AG04449 (cell line): ENCODE measurements around the gene C4BPB.

Source experiments
- CTCF ChIA-PET: fragments of 350-600 bp; formaldehyde crosslinking; extraction: SDS; loops from one replicate; lab custom pipeline; 2021; ENCODE audit warnings: antibody characterized with exemption; lab: Yijun Ruan, JAX
- POLR2A ChIA-PET: fragments of 400-600, 350-600 bp; formaldehyde crosslinking; extraction: SDS; loops from one replicate; lab custom pipeline; 2020; ENCODE audit warnings: antibody characterized with exemption, inconsistent platforms; lab: Yijun Ruan, JAX
- DNase-seq: peaks from one replicate; pipeline ENCODE4 v3.0.0-alpha.2; 2010; ENCODE audit warnings: low read depth, low spot score
- H3K4me3 ChIP-seq: 2 replicates; pipeline ENCODE4 v1.5.1; 2011; ENCODE audit warnings: low read depth, mild to moderate bottlenecking, control low read depth, low read length
- CTCF ChIP-seq: IDR thresholded peaks from one replicate; pipeline ENCODE4 v1.5.1; 2011; ENCODE audit warnings: mild to moderate bottlenecking, moderate library complexity, low read length, control low read depth, inconsistent platforms; ENCODE audit not compliant: insufficient read depth; ENCODE audit errors: missing control alignments

C4BPB gene

GRCh38 chr1:207145401-207146058 is 56.9 kb downstream of the C4BPB start:
- no peak for DNase-seq
- H3K4me3 ChIP-seq: no peak overlapping the region
- no peak for TF ChIP-seq CTCF
- ChIA-PET CTCF (no interaction called here), POLR2A (no interaction called here)
